ENCODE measurements around the gene BPIFB1. TPM values are rescaled to one million over a fixed set of nuclear protein-coding genes. Genes with fewer than 3 reads are reported as not detected.

BPIFB1 gene
- total and polyA plus RNA-seq, 2 of the 13 experiments (the other 11 are each of a cell fraction or from before 2014, with no cell fraction given): 0.82 to 4.4 TPM

DNA sequence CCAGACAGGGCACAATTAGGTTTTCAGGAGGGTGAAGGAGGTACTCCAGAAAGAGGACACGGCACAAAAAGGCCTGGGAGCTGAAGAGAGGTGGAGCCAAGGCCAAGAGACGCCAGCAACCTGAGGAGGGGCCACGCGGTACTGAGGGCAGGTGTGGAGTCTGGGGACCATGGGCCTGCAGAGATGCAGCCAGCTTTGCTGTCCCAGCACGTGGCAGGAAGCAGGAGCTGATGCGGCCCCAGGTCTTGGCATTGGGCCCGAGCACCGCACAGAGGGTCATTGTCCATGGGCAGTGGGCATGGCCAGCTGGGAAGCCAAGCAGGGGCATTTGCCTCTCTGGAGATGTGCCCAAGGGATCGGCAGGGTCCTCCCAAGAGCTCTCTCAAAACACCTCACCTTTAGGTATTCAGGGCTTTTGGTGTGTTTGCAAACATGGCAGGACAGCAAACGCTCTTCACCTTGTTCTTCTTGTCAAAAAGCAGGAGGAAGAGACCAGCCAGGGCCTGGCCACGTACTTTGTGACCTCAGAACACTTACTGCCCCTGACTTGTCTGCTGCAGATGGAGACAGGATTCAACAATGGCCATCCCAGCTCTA, 1.4 kb upstream of the BPIFB1 start (continued):
- TF ChIP-seq ZNF274 (CRISPR knock-in tag; IDR thresholded peaks at IDR 0.05): no peak; the same call in 1 of the 2 replicates
- TF ChIP-seq ZFP36L2 (CRISPR knock-in tag; IDR thresholded peaks at IDR 0.05): no peak
- no peak for TF ChIP-seq ZNF101 (CRISPR knock-in tag; IDR thresholded peaks at IDR 0.05; ENCODE audit: borderline replicate concordance, low read depth)
- no peak for TF ChIP-seq GABPA (IDR thresholded peaks at IDR 0.05; ENCODE audit: low read depth, low read length)
- TF ChIP-seq GABPA (CRISPR knock-in tag; IDR thresholded peaks at IDR 0.05; ENCODE audit: low read depth): no peak
- TF ChIP-seq KLF13 (CRISPR knock-in tag; IDR thresholded peaks at IDR 0.05): no peak
- no peak for TF ChIP-seq ZNF879 (CRISPR knock-in tag; IDR thresholded peaks at IDR 0.05)
- TF ChIP-seq, protein P1, sequence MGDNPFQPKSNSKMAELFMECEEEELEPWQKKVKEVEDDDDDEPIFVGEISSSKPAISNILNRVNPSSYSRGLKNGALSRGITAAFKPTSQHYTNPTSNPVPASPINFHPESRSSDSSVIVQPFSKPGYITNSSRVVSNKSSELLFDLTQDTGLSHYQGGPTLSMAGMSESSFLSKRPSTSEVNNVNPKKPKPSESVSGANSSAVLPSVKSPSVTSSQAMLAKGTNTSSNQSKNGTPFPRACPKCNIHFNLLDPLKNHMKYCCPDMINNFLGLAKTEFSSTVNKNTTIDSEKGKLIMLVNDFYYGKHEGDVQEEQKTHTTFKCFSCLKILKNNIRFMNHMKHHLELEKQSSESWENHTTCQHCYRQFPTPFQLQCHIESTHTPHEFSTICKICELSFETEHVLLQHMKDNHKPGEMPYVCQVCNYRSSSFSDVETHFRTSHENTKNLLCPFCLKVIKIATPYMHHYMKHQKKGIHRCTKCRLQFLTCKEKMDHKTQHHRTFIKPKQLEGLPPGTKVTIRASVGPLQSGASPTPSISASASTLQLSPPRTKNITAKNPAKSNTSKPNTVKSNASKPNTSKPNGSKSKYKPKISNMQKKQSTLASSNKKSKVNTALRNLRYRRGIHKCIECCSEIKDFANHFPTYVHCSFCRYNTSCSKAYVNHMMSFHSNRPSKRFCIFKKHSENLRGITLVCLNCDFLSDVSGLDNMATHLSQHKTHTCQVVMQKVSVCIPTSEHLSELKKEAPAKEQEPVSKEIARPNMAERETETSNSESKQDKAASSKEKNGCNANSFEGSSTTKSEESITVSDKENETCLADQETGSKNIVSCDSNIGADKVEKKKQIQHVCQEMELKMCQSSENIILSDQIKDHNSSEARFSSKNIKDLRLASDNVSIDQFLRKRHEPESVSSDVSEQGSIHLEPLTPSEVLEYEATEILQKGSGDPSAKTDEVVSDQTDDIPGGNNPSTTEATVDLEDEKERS (CRISPR knock-in tag; IDR thresholded peaks at IDR 0.05): no peak
- TF ChIP-seq ZFP36 (IDR thresholded peaks at IDR 0.05; ENCODE audit: borderline replicate concordance, low read depth, low read length, partially characterized antibody): no peak
- TF ChIP-seq, protein P2, sequence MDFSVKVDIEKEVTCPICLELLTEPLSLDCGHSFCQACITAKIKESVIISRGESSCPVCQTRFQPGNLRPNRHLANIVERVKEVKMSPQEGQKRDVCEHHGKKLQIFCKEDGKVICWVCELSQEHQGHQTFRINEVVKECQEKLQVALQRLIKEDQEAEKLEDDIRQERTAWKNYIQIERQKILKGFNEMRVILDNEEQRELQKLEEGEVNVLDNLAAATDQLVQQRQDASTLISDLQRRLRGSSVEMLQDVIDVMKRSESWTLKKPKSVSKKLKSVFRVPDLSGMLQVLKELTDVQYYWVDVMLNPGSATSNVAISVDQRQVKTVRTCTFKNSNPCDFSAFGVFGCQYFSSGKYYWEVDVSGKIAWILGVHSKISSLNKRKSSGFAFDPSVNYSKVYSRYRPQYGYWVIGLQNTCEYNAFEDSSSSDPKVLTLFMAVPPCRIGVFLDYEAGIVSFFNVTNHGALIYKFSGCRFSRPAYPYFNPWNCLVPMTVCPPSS (IDR thresholded peaks at IDR 0.05): no peak
- no peak for TF ChIP-seq BHLHE40 (IDR thresholded peaks at IDR 0.05; ENCODE audit: low read length)
- TF ChIP-seq IRF2 (CRISPR knock-in tag; IDR thresholded peaks at IDR 0.05): no peak
- TF ChIP-seq ZNF234 (CRISPR knock-in tag; conservative IDR thresholded peaks at IDR 0.05): no peak
- no peak for TF ChIP-seq ZNF589 (CRISPR knock-in tag; conservative IDR thresholded peaks at IDR 0.05)
- 0 out of 2 replicates have a peak, but pooled peaks have one; percentile 40 for TF ChIP-seq SALL2 (CRISPR knock-in tag; IDR thresholded peaks at IDR 0.05)
- TF ChIP-seq RCOR2 (CRISPR knock-in tag; IDR thresholded peaks at IDR 0.05): no peak
- TF ChIP-seq, protein P3, sequence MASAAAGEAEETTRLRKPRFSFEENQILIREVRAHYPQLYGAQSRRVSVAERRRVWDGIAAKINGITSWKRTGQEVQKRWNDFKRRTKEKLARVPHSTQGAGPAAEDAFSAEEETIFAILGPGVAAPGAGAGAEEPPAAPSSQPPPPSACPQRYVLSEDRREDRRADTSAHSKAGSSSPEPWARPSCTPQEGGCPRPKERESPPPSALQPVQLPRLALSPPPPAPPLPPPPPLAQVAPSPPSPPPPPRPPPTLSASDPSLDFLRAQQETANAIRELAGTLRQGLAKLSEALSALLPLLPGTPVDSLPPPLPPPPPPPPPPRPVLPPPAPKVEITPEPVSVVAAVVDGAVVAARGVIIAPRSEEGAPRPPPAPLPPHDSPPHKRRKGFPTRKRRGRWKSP (CRISPR knock-in tag; IDR thresholded peaks at IDR 0.05): peak; percentile 36; the same call in 1 of the 2 replicates
- TF ChIP-seq, protein P4, sequence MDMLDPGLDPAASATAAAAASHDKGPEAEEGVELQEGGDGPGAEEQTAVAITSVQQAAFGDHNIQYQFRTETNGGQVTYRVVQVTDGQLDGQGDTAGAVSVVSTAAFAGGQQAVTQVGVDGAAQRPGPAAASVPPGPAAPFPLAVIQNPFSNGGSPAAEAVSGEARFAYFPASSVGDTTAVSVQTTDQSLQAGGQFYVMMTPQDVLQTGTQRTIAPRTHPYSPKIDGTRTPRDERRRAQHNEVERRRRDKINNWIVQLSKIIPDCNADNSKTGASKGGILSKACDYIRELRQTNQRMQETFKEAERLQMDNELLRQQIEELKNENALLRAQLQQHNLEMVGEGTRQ (IDR thresholded peaks at IDR 0.05; ENCODE audit: low read depth, low read length): no peak
- TF ChIP-seq, protein P4 (CRISPR knock-in tag; IDR thresholded peaks at IDR 0.05; ENCODE audit: borderline replicate concordance): no peak
- no peak for TF ChIP-seq ZNF782 (CRISPR knock-in tag; IDR thresholded peaks at IDR 0.05; ENCODE audit: borderline replicate concordance)
- TF ChIP-seq, protein P5, sequence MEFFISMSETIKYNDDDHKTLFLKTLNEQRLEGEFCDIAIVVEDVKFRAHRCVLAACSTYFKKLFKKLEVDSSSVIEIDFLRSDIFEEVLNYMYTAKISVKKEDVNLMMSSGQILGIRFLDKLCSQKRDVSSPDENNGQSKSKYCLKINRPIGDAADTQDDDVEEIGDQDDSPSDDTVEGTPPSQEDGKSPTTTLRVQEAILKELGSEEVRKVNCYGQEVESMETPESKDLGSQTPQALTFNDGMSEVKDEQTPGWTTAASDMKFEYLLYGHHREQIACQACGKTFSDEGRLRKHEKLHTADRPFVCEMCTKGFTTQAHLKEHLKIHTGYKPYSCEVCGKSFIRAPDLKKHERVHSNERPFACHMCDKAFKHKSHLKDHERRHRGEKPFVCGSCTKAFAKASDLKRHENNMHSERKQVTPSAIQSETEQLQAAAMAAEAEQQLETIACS (CRISPR knock-in tag; IDR thresholded peaks at IDR 0.05): no peak
- peak; percentile 51; the same call in 1 of the 2 replicates for TF ChIP-seq RXRB (CRISPR knock-in tag; IDR thresholded peaks at IDR 0.05; ENCODE audit: borderline replicate concordance)

All from HepG2 (cell line).